Neural crest cell (in vitro differentiated cells): ENCODE data around the gene GINS2. TPM values are rescaled to one million over a fixed set of nuclear protein-coding genes. Genes with fewer than 3 reads are reported as not detected.

ENCODE experiments used
- DNase-seq: peaks from one replicate; pipeline ENCODE4 v3.0.0; 2021; ENCODE audit warnings: low read depth, mixed read lengths, low spot score
- H3K27ac Mint-ChIP-seq: one replicate; pipeline ENCODE4 v1.8.0; 2021; ENCODE audit warnings: mild to moderate bottlenecking, mixed read lengths; ENCODE audit not compliant: unreplicated experiment
- H3K27me3 Mint-ChIP-seq: 2 replicates; pipeline ENCODE4 v1.8.0; 2021; ENCODE audit warnings: low read depth, mild to moderate bottlenecking, mixed read lengths
- H3K36me3 Mint-ChIP-seq: 2 replicates; pipeline ENCODE4 v1.8.0; 2021; ENCODE audit warnings: low read depth, mild to moderate bottlenecking, mixed read lengths
- H3K4me1 Mint-ChIP-seq: 2 replicates; pipeline ENCODE4 v1.8.0; 2021; ENCODE audit warnings: mixed read lengths
- H3K4me3 Mint-ChIP-seq: one replicate; pipeline ENCODE4 v1.8.0; 2021; ENCODE audit warnings: mild to moderate bottlenecking, mixed read lengths
- H3K9me3 Mint-ChIP-seq: 2 replicates; pipeline ENCODE4 v1.8.0; 2021; ENCODE audit warnings: mixed read lengths
- total RNA-seq: library from RNA; stranded (reverse); gene quantifications from 2 replicates; pipeline ENCODE4 v1.2.1, GENCODE V29; 2021
- TF ChIP-seq, protein P1 (sequence below): fragments of 200-600 bp; sonication (generic); conservative IDR thresholded peaks from 2 replicates; pipeline ENCODE4 v1.5.0; 2021; ENCODE audit warnings: antibody characterized with exemption, mild to moderate bottlenecking

Gene GINS2
- total RNA-seq, 1 donor from 2014 or later, result 82.2 TPM

DNA sequence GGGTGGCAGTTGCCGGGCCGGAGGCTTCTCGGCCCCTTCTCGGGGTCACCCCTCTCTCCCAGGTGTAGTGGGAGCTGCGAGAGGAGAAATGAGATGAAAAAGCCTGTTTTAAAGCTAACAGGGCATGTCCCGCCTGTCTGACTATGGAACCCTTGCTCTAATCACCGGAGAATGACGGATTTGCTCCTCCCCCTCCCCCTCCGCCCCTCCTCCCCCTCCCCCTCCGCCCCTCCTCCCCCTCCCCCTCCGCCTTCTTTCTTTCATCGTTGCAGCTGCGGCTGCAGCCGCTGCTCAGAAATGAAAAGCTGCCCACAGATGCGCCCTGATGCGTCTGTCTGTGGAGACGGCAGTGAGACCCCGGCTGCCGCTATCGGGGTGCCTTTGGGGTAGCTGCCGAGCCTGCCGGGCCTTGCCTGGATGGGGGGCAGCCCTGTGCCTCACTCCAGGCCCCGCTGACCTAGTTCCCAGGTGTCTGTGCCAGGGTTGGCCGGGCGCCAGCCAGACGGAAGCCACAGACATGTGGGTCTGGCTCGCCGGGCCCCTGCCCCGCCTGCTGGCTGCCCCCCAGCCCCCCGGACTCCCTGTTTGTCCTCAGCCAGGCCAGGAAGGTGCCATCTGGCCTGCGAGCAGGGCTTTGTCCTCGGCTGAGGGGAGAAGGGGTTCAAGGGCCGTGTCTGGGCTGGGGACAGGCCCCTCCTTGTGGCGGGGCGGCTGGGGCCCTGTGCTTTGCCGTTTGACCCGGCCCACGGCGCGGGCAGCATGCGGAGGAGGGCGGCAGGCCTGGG is 37.7 kb downstream of the GINS2 start:
- no peak overlapping the region for H3K27ac Mint-ChIP-seq
- H3K4me3 Mint-ChIP-seq, result peak overlapping the region; percentile 31
- H3K9me3 Mint-ChIP-seq, result no peaks in the 10 kb centered on the region
- TF ChIP-seq, protein P1, sequence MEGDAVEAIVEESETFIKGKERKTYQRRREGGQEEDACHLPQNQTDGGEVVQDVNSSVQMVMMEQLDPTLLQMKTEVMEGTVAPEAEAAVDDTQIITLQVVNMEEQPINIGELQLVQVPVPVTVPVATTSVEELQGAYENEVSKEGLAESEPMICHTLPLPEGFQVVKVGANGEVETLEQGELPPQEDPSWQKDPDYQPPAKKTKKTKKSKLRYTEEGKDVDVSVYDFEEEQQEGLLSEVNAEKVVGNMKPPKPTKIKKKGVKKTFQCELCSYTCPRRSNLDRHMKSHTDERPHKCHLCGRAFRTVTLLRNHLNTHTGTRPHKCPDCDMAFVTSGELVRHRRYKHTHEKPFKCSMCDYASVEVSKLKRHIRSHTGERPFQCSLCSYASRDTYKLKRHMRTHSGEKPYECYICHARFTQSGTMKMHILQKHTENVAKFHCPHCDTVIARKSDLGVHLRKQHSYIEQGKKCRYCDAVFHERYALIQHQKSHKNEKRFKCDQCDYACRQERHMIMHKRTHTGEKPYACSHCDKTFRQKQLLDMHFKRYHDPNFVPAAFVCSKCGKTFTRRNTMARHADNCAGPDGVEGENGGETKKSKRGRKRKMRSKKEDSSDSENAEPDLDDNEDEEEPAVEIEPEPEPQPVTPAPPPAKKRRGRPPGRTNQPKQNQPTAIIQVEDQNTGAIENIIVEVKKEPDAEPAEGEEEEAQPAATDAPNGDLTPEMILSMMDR, result no peak
- peaks cover under 1% of the 10 kb centered on the region for H3K36me3 Mint-ChIP-seq
- H3K4me1 Mint-ChIP-seq, result peaks cover 15% of the 10 kb centered on the region
- DNase-seq, result no peak
- peaks cover 10% of the 10 kb centered on the region for H3K27me3 Mint-ChIP-seq

DNA sequence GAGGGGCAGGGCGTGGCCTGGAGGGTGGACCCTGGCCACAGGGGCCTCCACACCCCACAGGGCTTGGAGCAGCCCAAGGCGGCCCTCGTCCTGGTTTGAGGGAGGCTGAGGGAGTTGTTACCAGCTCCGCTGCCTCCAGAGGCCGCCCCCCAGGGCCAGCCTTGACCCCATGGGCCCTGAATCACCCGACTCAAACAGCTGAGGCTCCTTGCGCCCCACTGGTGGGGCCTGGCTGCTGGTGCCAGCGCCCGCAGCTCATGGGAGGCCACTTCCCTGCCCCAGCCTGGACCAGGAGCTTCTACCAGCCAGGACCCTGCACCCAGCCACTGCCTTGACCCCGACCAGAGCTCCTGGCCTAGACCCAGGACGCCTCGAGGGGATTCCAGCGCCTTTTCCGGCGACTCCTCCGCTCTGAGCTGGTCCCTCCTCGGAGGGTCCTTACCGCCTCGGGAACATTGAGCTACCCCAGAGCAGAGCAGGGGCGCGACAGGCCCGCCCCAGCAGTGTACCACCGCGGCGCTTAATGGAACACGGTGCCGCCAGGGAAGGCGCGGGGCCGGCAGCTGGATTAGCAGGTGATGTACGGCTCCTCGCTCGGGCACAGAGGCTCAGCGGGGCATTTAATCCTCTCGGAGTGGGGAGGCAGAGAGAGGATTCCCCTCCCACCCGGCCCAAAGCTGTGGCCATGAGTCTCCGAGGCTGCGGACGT is 38.5 kb downstream of the GINS2 start:
- Mint-ChIP-seq H3K4me1 (peaks cover 15% of the 10 kb centered on the region), H3K4me3 (peak overlapping the region; percentile 31), H3K36me3 (no peaks in the 10 kb centered on the region), H3K9me3 (no peaks in the 10 kb centered on the region), H3K27ac (no peak overlapping the region), H3K27me3 (peaks cover 10% of the 10 kb centered on the region)
- TF ChIP-seq, protein P1, result no peak
- no peak for DNase-seq

DNA sequence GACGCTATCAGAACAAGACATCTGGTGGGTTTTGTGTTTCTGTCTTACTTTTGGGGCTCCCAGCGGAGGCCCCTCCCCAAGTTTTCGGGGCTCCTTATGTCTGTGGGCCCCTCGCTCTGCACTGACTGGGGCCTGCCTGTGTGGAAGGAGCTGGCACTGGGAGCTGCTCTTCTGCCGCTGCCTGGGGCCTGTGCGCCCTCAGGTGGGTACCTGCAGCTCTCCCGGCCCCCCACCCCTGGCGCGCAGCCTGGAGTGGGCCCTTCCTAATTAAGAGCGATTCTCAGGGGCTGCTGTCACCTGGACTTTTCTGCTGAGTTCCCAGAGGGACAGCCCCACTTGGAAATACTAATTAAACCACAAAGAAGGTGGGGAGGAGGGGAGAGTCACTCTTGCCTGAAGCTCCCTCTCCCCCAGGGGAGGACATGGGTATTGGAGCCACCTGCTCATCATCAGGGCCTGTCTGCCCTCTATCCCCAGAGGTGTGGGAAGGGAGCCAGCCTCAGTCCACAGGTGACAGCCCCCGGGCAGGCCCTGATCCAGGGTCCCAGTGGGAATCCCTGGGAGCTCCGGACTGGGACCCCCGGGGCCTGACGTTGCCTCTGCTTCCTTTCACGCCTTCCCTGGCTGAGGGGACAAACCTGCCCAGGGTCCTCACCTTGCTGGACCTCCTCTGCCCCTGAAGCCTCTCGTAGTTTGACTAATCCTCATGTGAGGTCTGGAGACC is 39.2 kb downstream of the GINS2 start:
- Mint-ChIP-seq H3K27me3 (peaks cover 10% of the 10 kb centered on the region), H3K27ac (no peak overlapping the region), H3K9me3 (no peaks in the 10 kb centered on the region), H3K36me3 (no peaks in the 10 kb centered on the region), H3K4me3 (no peak overlapping the region), H3K4me1 (peaks cover 15% of the 10 kb centered on the region)
- no peak for DNase-seq
- TF ChIP-seq, protein P1, result no peak

GRCh38 chr16:85648805-85649204 is 39.9 kb downstream of the GINS2 start:
- H3K9me3 Mint-ChIP-seq, result no peaks in the 10 kb centered on the region
- H3K27me3 Mint-ChIP-seq, result peaks cover 10% of the 10 kb centered on the region
- H3K4me3 Mint-ChIP-seq, result no peak overlapping the region
- peaks cover 15% of the 10 kb centered on the region for H3K4me1 Mint-ChIP-seq
- H3K27ac Mint-ChIP-seq, result no peak overlapping the region
- TF ChIP-seq, protein P1, result no peak
- H3K36me3 Mint-ChIP-seq, result no peaks in the 10 kb centered on the region
- DNase-seq, result no peak

DNA sequence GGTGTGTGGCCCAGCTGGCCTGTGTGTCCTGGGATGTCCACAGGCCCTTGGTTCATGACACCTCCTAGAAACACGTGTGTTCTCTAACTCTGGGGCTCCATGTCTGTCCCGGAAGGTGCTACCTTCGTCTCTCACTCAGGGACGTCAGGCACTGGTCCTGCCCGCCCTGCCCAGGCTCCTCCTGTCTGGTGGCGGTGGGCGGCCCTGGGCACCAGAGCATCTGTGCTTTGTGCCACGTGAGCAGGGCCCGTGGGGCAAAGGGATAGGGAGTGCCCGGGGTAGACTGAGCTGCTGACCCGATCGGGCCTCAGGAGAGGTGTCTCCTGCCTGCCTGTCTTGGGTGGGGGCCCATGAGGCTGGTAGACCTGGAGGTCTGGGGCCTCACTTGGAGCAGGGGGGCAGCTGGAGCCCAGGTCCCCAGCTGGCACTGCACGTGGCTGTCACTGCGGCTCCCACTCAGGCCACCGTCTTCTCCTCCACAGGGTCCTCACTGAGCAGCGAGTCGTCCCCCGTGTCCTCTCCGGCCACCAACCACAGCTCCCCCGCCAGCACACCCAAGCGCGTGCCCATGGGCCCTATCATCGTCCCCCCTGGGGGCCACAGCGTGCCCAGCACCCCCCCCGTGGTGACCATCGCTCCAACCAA is 40.6 kb downstream of the GINS2 start:
- H3K4me1 Mint-ChIP-seq, result peaks cover 15% of the 10 kb centered on the region
- TF ChIP-seq, protein P1, result no peak
- H3K36me3 Mint-ChIP-seq, result no peaks in the 10 kb centered on the region
- H3K27ac Mint-ChIP-seq, result no peak overlapping the region
- DNase-seq, result no peak
- no peaks in the 10 kb centered on the region for H3K9me3 Mint-ChIP-seq
- peak overlapping the region; percentile 6 for H3K4me3 Mint-ChIP-seq
- peaks cover 10% of the 10 kb centered on the region for H3K27me3 Mint-ChIP-seq
